NCI-H146 (cell line): Measurements from ENCODE around the gene MED23.

ENCODE experiments used
- DNase-seq: peaks from one replicate; lab custom pipeline; 2025; lab: John Stamatoyannopoulos, UW

The MED23 gene

GRCh38 chr6:131627724-131628682 is at the start of gene MED23:
Gene MED23, minus strand, starts transcription at chr6:131628242. Its CDS starts 193 bp downstream, at chr6:131628049.
- DNase-seq = peak; percentile 98

- no peak for DNase-seq
These were observed 45.1 kb upstream of the MED23 start for GRCh38 chr6:131673184-131673583.

GRCh38 chr6:131669891-131670290 is 41.8 kb upstream of the MED23 start:
- DNase-seq = no peak

GRCh38 chr6:131663578-131664165 is 35.6 kb upstream of the MED23 start:
- no peak for DNase-seq

- peak; percentile 17 for DNase-seq
These were observed 32.2 kb upstream of the MED23 start for GRCh38 chr6:131660195-131660594.

- DNase-seq = no peak
These were observed 30.2 kb upstream of the MED23 start for GRCh38 chr6:131658287-131658686.

- DNase-seq = no peak
These were observed 29.6 kb upstream of the MED23 start for GRCh38 chr6:131657630-131658111.

- no peak for DNase-seq
These were observed 29.2 kb upstream of the MED23 start for GRCh38 chr6:131657222-131657621.

GRCh38 chr6:131656667-131657066 is 28.6 kb upstream of the MED23 start:
- DNase-seq = no peak

GRCh38 chr6:131655951-131656350 is 27.9 kb upstream of the MED23 start:
- peak; percentile 6 for DNase-seq

- no peak for DNase-seq
These were observed 27.3 kb upstream of the MED23 start for GRCh38 chr6:131655387-131655786.

- DNase-seq = no peak
These were observed 26.3 kb upstream of the MED23 start for GRCh38 chr6:131654326-131654725.

- peak; percentile 79 for DNase-seq
These were observed 24.4 kb upstream of the MED23 start for GRCh38 chr6:131652472-131652871.

- DNase-seq = peak; percentile 98
These were observed 23.7 kb upstream of the MED23 start for GRCh38 chr6:131651782-131652181.

- no peak for DNase-seq
These were observed 18.2 kb upstream of the MED23 start for GRCh38 chr6:131646249-131646670.

GRCh38 chr6:131645846-131646245 is 17.8 kb upstream of the MED23 start:
- DNase-seq = no peak

- no peak for DNase-seq
These were observed 16.9 kb upstream of the MED23 start for GRCh38 chr6:131644921-131645320.

GRCh38 chr6:131643855-131644460 is 15.9 kb upstream of the MED23 start:
- DNase-seq = no peak

GRCh38 chr6:131642987-131643611 is 15.1 kb upstream of the MED23 start:
- no peak for DNase-seq

GRCh38 chr6:131642565-131642964 is 14.5 kb upstream of the MED23 start:
- no peak for DNase-seq

- no peak for DNase-seq
These were observed 13.5 kb upstream of the MED23 start for GRCh38 chr6:131641554-131641953.

- DNase-seq = no peak
These were observed 12.5 kb upstream of the MED23 start for GRCh38 chr6:131640576-131640975.
